Camera-type eye (tissue), 1 donor: Measurements from ENCODE around the gene PABPC5. TPM values are rescaled to one million over a fixed set of nuclear protein-coding genes. Genes with fewer than 3 reads are reported as not detected.

ENCODE experiments used
- total RNA-seq: library from RNA; depleted of rRNA; stranded (reverse); fragments of >200 nt; gene quantifications from one replicate; pipeline ENCODE4 v1.2.3, GENCODE V29; 2014

PABPC5 gene
- 8.4 TPM for total RNA-seq

GRCh38 chrX:91434351-91435168 lies at the start of gene PABPC5:
Gene PABPC5, plus strand, starts transcription at chrX:91434839. Its CDS starts 739 bp downstream, at chrX:91435578.

